A549 (cell line): ENCODE results near the gene YKT6. TPM values are rescaled to one million over a fixed set of nuclear protein-coding genes. Genes with fewer than 3 reads are reported as not detected.

ENCODE experiments used
- ATAC-seq, 2 experiments: fragments of 200-7000 bp in 1 of 2; fragments of >200 bp in 1 of 2; cut with Nextera tagmentation in 1 of 2; cut with Tn5 transposase in 1 of 2; 3 replicates each; pipeline versions ENCODE4 v1.8.0 to v1.9.1; 2018 to 2020; ENCODE audit warnings: mild to moderate bottlenecking in 1 of 2, moderate library complexity in 1 of 2
- CTCF ChIA-PET: fragments of 300-600 bp; sonication (Branson Sonifier 250); formaldehyde crosslinking; extraction: SDS; loops from one replicate; lab custom pipeline; 2021; ENCODE audit warnings: antibody characterized with exemption, inconsistent platforms; lab: Yijun Ruan, JAX
- POLR2A ChIA-PET: fragments of 350-600 bp; formaldehyde crosslinking; extraction: SDS; loops from one replicate; lab custom pipeline; 2021; ENCODE audit warnings: antibody characterized with exemption, inconsistent platforms; lab: Yijun Ruan, JAX
- DNase-seq, 2 experiments: peaks; one replicate each; pipeline versions ENCODE4 v3.0.0 to v3.0.0-alpha.2; 2011 to 2016; ENCODE audit warnings: low read depth in 1 of 2, low spot score in 1 of 2
- FAIRE-seq: peaks from 2 replicates; lab custom pipeline; 2011; peaks lifted over from hg19 to GRCh38; lab: Jason Lieb, UNC
- H3K27ac ChIP-seq, 2 experiments: fragments of >200 bp; sonication (Bioruptor Twin); formaldehyde crosslinking; 3 replicates each; pipeline ENCODE4 v1.5.1; 2016 to 2017
- H3K4me1 ChIP-seq: fragments of >200 bp; sonication (Bioruptor Twin); formaldehyde crosslinking; 3 replicates; pipeline ENCODE4 v1.6.1; 2016
- H3K4me2 ChIP-seq: fragments of >200 bp; sonication (Bioruptor Twin); formaldehyde crosslinking; 3 replicates; pipeline ENCODE4 v1.6.1; 2016
- H3K4me3 ChIP-seq: fragments of >200 bp; sonication (Bioruptor Twin); formaldehyde crosslinking; 3 replicates; pipeline ENCODE4 v1.5.1; 2016
- H3K9me3 ChIP-seq: fragments of >200 bp; sonication (Bioruptor Twin); formaldehyde crosslinking; 3 replicates; pipeline ENCODE4 v1.6.1; 2016
- BHLHE40 ChIP-seq: IDR thresholded peaks from 2 replicates; pipeline ENCODE4 v1.6.1; 2012; ENCODE audit warnings: low read depth, low read length, inconsistent platforms
- CBX2 ChIP-seq: fragments of 200-600 bp; sonication (generic); IDR thresholded peaks from 2 replicates; pipeline ENCODE4 v1.6.1; 2016; ENCODE audit warnings: low read depth, mild to moderate bottlenecking, borderline replicate concordance
- CEBPB ChIP-seq, 2 experiments: fragments of >200 bp in 1 of 2; sonication (Bioruptor Twin) in 1 of 2; formaldehyde crosslinking in 1 of 2; IDR thresholded peaks; 2 replicates each; pipeline ENCODE4 v1.6.1; 2012 to 2016
- CHD4 ChIP-seq: fragments of 200-600 bp; sonication (generic); IDR thresholded peaks from 2 replicates; pipeline ENCODE4 v1.6.1; 2016; ENCODE audit warnings: antibody characterized with exemption, mild to moderate bottlenecking, borderline replicate concordance
- FOSL2 ChIP-seq, 2 experiments: fragments of 450-650 bp in 1 of 2; fragments of >200 bp in 1 of 2; sonication (Bioruptor Twin) in 1 of 2; formaldehyde crosslinking; IDR thresholded peaks; 2 replicates each; pipeline versions ENCODE4 v1.5.0 to v1.6.1; 2016 to 2020; ENCODE audit warnings: mild to moderate bottlenecking in 1 of 2, moderate library complexity in 1 of 2
- GATA3 ChIP-seq: IDR thresholded peaks from 2 replicates; pipeline ENCODE4 v1.6.1; 2012; ENCODE audit warnings: borderline replicate concordance
- HDAC2 ChIP-seq: fragments of 200-600 bp; sonication (generic); IDR thresholded peaks from 2 replicates; pipeline ENCODE4 v1.6.1; 2016
- HES2 ChIP-seq: fragments of >200 bp; sonication (Bioruptor Twin); formaldehyde crosslinking; IDR thresholded peaks from 2 replicates; pipeline ENCODE4 v1.6.1; 2016
- HEYL ChIP-seq: fragments of 250-450 bp; sonication (Bioruptor Pico); IDR thresholded peaks from 2 replicates; pipeline ENCODE4 v1.8.0; 2021; ENCODE audit warnings: mild to moderate bottlenecking, moderate library complexity
- HOXA7 ChIP-seq: fragments of 250-450 bp; sonication (Bioruptor Pico); IDR thresholded peaks from 2 replicates; pipeline ENCODE4 v1.5.0; 2020; ENCODE audit warnings: mild to moderate bottlenecking, moderate library complexity
- HOXB5 ChIP-seq: fragments of 250-450 bp; sonication (Bioruptor Pico); IDR thresholded peaks from 2 replicates; pipeline ENCODE4 v1.5.0; 2020; ENCODE audit warnings: mild to moderate bottlenecking, moderate library complexity
- JUNB ChIP-seq: fragments of >200 bp; sonication (Bioruptor Twin); formaldehyde crosslinking; IDR thresholded peaks from 2 replicates; pipeline ENCODE4 v1.6.1; 2016
- KDM1A ChIP-seq: fragments of 200-600 bp; sonication (generic); IDR thresholded peaks from 2 replicates; pipeline ENCODE4 v1.6.1; 2016; ENCODE audit warnings: low read depth, mild to moderate bottlenecking
- KDM5A ChIP-seq: fragments of 200-600 bp; sonication (generic); IDR thresholded peaks from 2 replicates; pipeline ENCODE4 v1.6.1; 2016; ENCODE audit warnings: antibody characterized with exemption, mild to moderate bottlenecking
- MAFK ChIP-seq: fragments of 450-650 bp; IDR thresholded peaks from 2 replicates; pipeline ENCODE4 v1.6.1; 2014; ENCODE audit not compliant: partially characterized antibody
- MAZ ChIP-seq: fragments of 150-350 bp; IDR thresholded peaks from 2 replicates; pipeline ENCODE4 v1.6.1; 2014; ENCODE audit warnings: antibody characterized with exemption, low read depth, low read length, borderline replicate concordance
- MYC ChIP-seq: IDR thresholded peaks from 2 replicates; pipeline ENCODE4 v1.6.1; 2012; ENCODE audit warnings: mild to moderate bottlenecking, inconsistent platforms, low read length, improper control_type of control experiment, borderline replicate concordance
- NPAS2 ChIP-seq: fragments of 250-450 bp; sonication (Bioruptor Pico); IDR thresholded peaks from 2 replicates; pipeline ENCODE4 v1.8.0; 2022; ENCODE audit warnings: mild to moderate bottlenecking, moderate library complexity, borderline replicate concordance
- NR3C1 ChIP-seq: fragments of >200 bp; sonication (Bioruptor Twin); formaldehyde crosslinking; IDR thresholded peaks from 3 replicates; pipeline ENCODE4 v1.6.1; 2017
- POLR2A ChIP-seq: IDR thresholded peaks from 2 replicates; pipeline ENCODE4 v1.6.1; 2012; ENCODE audit warnings: mild to moderate bottlenecking, low read length
- POLR2AphosphoS2 ChIP-seq: conservative IDR thresholded peaks from 2 replicates; pipeline ENCODE4 v1.6.1; 2012; ENCODE audit warnings: low read length, improper control_type of control experiment, inconsistent platforms
- RARB ChIP-seq: fragments of 250-450 bp; sonication (Bioruptor Pico); IDR thresholded peaks from 2 replicates; pipeline ENCODE4 v1.8.0; 2021; ENCODE audit warnings: mild to moderate bottlenecking, moderate library complexity
- RCOR1 ChIP-seq: fragments of 150-350 bp; IDR thresholded peaks from 2 replicates; pipeline ENCODE4 v1.6.1; 2014; ENCODE audit warnings: antibody characterized with exemption, low read length, low read depth
- REST ChIP-seq: fragments of 200-600 bp; sonication (generic); IDR thresholded peaks from 2 replicates; pipeline ENCODE4 v1.6.1; 2016; ENCODE audit warnings: antibody characterized with exemption, mild to moderate bottlenecking, moderate library complexity
- RFX5 ChIP-seq: fragments of 450-650 bp; IDR thresholded peaks from 2 replicates; pipeline ENCODE4 v1.7.1; 2014; ENCODE audit warnings: antibody characterized with exemption, mild to moderate bottlenecking, moderate library complexity
- ZC3H11A ChIP-seq: fragments of 450-650 bp; IDR thresholded peaks from 2 replicates; pipeline ENCODE4 v1.6.1; 2014; ENCODE audit warnings: antibody characterized with exemption, mild to moderate bottlenecking
- WGBS: methylation state at CpG from one replicate; pipeline ENCODE4 v1.1.6; 2017; ENCODE audit errors: missing lambda C conversion rate; 5-methylcytosine and 5-hydroxymethylcytosine counted together
- polyA plus RNA-seq, 4 experiments: library from polyadenylated mRNA; depleted of rRNA in 3 of 4; stranded (reverse); fragments of >200 nt; fragmentation: RNase III in 1 of 4; extraction: RNeasy Plus Mini Kit Qiagen cat#74134 plus additional on column Dnase treatment in 1 of 4; gene quantifications; 2 replicates in 3 of 4; 3 replicates in 1 of 4; pipeline ENCODE4 v1.2.3, GENCODE V29; 2011 to 2017
- TF ChIP-seq, protein P1 (sequence below): fragments of >200 bp; sonication (Bioruptor Twin); formaldehyde crosslinking; IDR thresholded peaks from 3 replicates; pipeline ENCODE4 v1.6.1; 2016
- TF ChIP-seq, protein P2 (sequence below): IDR thresholded peaks from 2 replicates; pipeline ENCODE4 v1.6.1; 2012; ENCODE audit warnings: low read depth, borderline replicate concordance

Gene YKT6
- polyA plus RNA-seq, 2 of the 4 experiments (the other 2 are of a cell fraction): 113 to 130 TPM

DNA sequence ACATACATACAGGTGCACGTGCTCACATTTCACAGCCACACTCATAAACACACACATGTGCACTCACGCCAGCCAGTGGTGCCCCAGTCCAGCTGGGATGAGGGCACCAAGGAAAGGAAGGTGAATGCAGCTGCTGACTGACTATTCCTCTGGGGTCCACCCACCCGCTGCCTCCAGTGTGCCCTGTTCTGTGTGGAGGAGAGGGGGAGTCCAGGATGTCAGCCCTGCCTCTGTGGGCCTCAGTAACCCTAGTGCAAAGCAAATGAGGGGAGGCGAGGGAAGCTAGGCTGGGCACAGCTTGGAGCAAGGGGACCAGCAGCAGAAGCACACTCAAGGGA is 57.6 kb downstream of the YKT6 start:
- Histone ChIP-seq H3K4me3 (no peak overlapping the region), H3K9me3 (no peaks in the 10 kb centered on the region), H3K4me1 (no peaks in the 10 kb centered on the region), H3K27ac (no peak overlapping the region), H3K4me2 (no peak overlapping the region)
- FAIRE-seq (no peak), ATAC-seq (no peak), DNase-seq (no peak)
- ChIA-PET POLR2A (no interaction called here), CTCF (interaction anchor here (1.0 to 1.6 kb wide), 3 partner anchors 14 to 307 kb away, joined by 3 to 4 read pairs (median 3); no protein-coding TSS in a partner anchor)
- TF ChIP-seq MAFK (no peak), POLR2AphosphoS2 (no peak), POLR2A (no peak), GATA3 (no peak), RFX5 (no peak), NR3C1 (no peak), CBX2 (no peak), RARB (CRISPR knock-in tag) (no peak), KDM1A (no peak), CEBPB (IDR thresholded peaks at IDR 0.05) (no peak), CHD4 (no peak), RCOR1 (no peak), REST (no peak), MYC (no peak)
- TF ChIP-seq, protein P1, sequence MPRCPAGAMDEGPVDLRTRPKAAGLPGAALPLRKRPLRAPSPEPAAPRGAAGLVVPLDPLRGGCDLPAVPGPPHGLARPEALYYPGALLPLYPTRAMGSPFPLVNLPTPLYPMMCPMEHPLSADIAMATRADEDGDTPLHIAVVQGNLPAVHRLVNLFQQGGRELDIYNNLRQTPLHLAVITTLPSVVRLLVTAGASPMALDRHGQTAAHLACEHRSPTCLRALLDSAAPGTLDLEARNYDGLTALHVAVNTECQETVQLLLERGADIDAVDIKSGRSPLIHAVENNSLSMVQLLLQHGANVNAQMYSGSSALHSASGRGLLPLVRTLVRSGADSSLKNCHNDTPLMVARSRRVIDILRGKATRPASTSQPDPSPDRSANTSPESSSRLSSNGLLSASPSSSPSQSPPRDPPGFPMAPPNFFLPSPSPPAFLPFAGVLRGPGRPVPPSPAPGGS: no peak
- 71% methylated on average over 4 of the region's 4 CpGs for WGBS

DNA sequence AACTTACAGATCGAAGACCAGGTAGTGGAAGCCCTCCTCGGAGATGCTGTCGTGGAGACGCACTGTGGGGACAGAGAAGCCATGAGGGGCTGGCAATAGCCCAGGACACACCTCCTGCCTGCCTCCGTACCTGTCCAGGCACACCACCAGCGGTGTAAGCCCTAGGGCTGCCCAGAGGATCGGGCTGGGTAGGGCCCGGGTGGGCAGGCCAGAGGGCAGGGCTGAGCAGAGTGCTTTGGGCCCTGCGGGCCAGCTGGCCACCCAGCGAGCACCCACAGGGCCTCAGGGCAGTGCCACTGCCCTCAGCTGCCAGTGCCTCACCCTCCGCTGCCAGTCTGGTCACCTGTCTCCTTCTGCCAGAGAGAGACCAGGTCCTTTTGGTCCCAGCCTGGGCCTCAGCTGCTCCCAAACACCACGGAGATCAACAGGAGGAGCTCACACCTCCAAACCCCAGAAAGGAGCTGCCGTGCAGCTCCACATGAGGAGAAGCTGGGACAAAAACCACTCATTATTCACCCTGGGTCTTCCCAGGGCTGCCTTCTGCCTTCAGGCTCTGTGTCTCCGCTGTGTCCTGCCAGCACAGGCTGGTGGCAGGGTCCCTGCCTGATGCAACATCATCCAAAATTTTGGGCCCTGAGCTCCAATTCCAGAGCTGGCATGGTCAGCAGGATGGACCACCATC is 58.2 kb downstream of the YKT6 start:
- Histone ChIP-seq H3K4me1 (no peaks in the 10 kb centered on the region), H3K27ac (no peak overlapping the region), H3K9me3 (no peaks in the 10 kb centered on the region), H3K4me3 (no peak overlapping the region), H3K4me2 (no peak overlapping the region)
- DNase-seq (no peak), ATAC-seq (no peak), FAIRE-seq (no peak)
- WGBS: 89% methylated on average over 10 of the region's 14 CpGs
- POLR2A ChIA-PET: no interaction called here
- no peak for TF ChIP-seq HEYL
- no peak for TF ChIP-seq HOXA7
- TF ChIP-seq RCOR1: no peak
- TF ChIP-seq NPAS2 (CRISPR knock-in tag): no peak
- TF ChIP-seq POLR2AphosphoS2: no peak
- TF ChIP-seq KDM5A: no peak
- TF ChIP-seq REST: no peak
- TF ChIP-seq BHLHE40: no peak
- no peak for TF ChIP-seq GATA3
- TF ChIP-seq, protein P2, sequence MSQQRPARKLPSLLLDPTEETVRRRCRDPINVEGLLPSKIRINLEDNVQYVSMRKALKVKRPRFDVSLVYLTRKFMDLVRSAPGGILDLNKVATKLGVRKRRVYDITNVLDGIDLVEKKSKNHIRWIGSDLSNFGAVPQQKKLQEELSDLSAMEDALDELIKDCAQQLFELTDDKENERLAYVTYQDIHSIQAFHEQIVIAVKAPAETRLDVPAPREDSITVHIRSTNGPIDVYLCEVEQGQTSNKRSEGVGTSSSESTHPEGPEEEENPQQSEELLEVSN: no peak
- TF ChIP-seq HES2: no peak
- no peak for TF ChIP-seq MAZ
- TF ChIP-seq FOSL2 (IDR thresholded peaks at IDR 0.05): no peak
- TF ChIP-seq FOSL2 (CRISPR knock-in tag; IDR thresholded peaks at IDR 0.05): no peak
- TF ChIP-seq JUNB: no peak
- no peak for TF ChIP-seq KDM1A
- no peak for TF ChIP-seq ZC3H11A
- TF ChIP-seq HOXB5 (CRISPR knock-in tag): no peak
- no peak for TF ChIP-seq HDAC2
- no peak for TF ChIP-seq NR3C1
- TF ChIP-seq CHD4: no peak
- CTCF ChIA-PET: interaction anchor here (0.8 to 1.6 kb wide), 4 partner anchors 14 to 307 kb away, joined by 3 to 9 read pairs (median 3); no protein-coding TSS in a partner anchor
